Uterus (tissue), 4 donors: Measurements from ENCODE around the gene ERI3. TPM values are rescaled to one million over a fixed set of nuclear protein-coding genes. Genes with fewer than 3 reads are reported as not detected.

ENCODE experiments used
- DNase-seq, 2 donors: peaks; one replicate each; pipeline ENCODE4 v3.0.0-alpha.2; 2019 to 2020
- H3K27ac ChIP-seq, 2 donors: fragments of 200-600 bp; sonication (generic); 1 replicate in 1 of 2; 2 replicates in 1 of 2; pipeline ENCODE4 v1.5.1; 2016 to 2018
- H3K27me3 ChIP-seq, 2 donors: fragments of 200-600 bp; sonication (generic); one replicate each; pipeline ENCODE4 v1.5.1; 2018 to 2019; ENCODE audit warnings: control low read depth in 1 of 2
- H3K36me3 ChIP-seq, 2 donors: fragments of 200-600 bp; sonication (generic); one replicate each; pipeline ENCODE4 v1.5.1; 2019; ENCODE audit warnings: control low read depth in 1 of 2
- H3K4me1 ChIP-seq, 2 donors: fragments of 200-600 bp; sonication (generic); one replicate each; pipeline ENCODE4 v1.5.1; 2018 to 2019; ENCODE audit warnings: control low read depth in 1 of 2
- H3K4me3 ChIP-seq, 2 donors: fragments of 200-600 bp; sonication (generic); 1 replicate in 1 of 2; 2 replicates in 1 of 2; pipeline ENCODE4 v1.5.1; 2018 to 2019; ENCODE audit warnings: mild to moderate bottlenecking in 1 of 2
- H3K9me3 ChIP-seq, 2 donors: fragments of 200-600 bp; sonication (generic); one replicate each; pipeline ENCODE4 v1.5.1; 2019; ENCODE audit warnings: control low read depth in 1 of 2
- CTCF ChIP-seq, 4 experiments: fragments of 200-600 bp in 2 of 4; fragments of 450-650 bp in 2 of 4; sonication (generic) in 2 of 4; IDR thresholded peaks; one replicate each; pipeline ENCODE4 v1.5.1; 2016 to 2019; ENCODE audit warnings: antibody characterized with exemption in 4 of 4, mild to moderate bottlenecking in 2 of 4, moderate library complexity in 1 of 4
- POLR2A ChIP-seq, 2 donors: fragments of 450-650 bp; IDR thresholded peaks; one replicate each; pipeline ENCODE4 v1.6.1; 2016; ENCODE audit warnings: antibody characterized with exemption in 2 of 2, mild to moderate bottlenecking in 1 of 2, moderate library complexity in 1 of 2
- intact Hi-C: fragments of 100-400 bp; cut with DNase I; formaldehyde crosslinking; loops from one replicate; pipeline ENCODE4 v1.15.1; 2023; ENCODE audit warnings: low total_unique reads
- total RNA-seq, 4 donors: library from RNA; depleted of rRNA in 3 of 4; stranded (reverse); fragments of >200 nt in 3 of 4; gene quantifications; one replicate each; pipeline versions ENCODE4 v1.1.0 to v1.2.4, GENCODE V29; 2014 to 2023
- donor health status: DM: yes; HTN: yes; CAD: no.

The ERI3 gene
- total RNA-seq, 4 donors from 2014 or later: 9.5 to 58.2 (median 45.6) TPM

- H3K36me3 ChIP-seq: no peaks in the 10 kb centered on the region
- no peaks in the 10 kb centered on the region for H3K27me3 ChIP-seq
- no peaks in the 10 kb centered on the region for H3K9me3 ChIP-seq
- peaks cover 4% of the 10 kb centered on the region in 2 donors for H3K4me1 ChIP-seq
- no peak for DNase-seq
- no peak for TF ChIP-seq POLR2A (IDR thresholded peaks at IDR 0.05)
- no peak for TF ChIP-seq CTCF (IDR thresholded peaks at IDR 0.05)
- no peak overlapping the region for H3K4me3 ChIP-seq
- H3K27ac ChIP-seq: no peak overlapping the region
- intact Hi-C loops: no loop called here
Observed at GRCh38 chr1:44273560-44274350, 81.3 kb downstream of the ERI3 start.

- no peak overlapping the region for H3K4me3 ChIP-seq
- H3K27ac ChIP-seq: no peak overlapping the region
- no peaks in the 10 kb centered on the region for H3K36me3 ChIP-seq
- intact Hi-C loops: no loop called here
- no peak for DNase-seq
- no peak for TF ChIP-seq POLR2A (IDR thresholded peaks at IDR 0.05)
- no peak for TF ChIP-seq CTCF (IDR thresholded peaks at IDR 0.05)
- peaks cover 4% of the 10 kb centered on the region in 2 donors for H3K4me1 ChIP-seq
- H3K27me3 ChIP-seq: no peaks in the 10 kb centered on the region
- H3K9me3 ChIP-seq: no peaks in the 10 kb centered on the region
Observed at GRCh38 chr1:44272992-44273391, 82.1 kb downstream of the ERI3 start.

DNA sequence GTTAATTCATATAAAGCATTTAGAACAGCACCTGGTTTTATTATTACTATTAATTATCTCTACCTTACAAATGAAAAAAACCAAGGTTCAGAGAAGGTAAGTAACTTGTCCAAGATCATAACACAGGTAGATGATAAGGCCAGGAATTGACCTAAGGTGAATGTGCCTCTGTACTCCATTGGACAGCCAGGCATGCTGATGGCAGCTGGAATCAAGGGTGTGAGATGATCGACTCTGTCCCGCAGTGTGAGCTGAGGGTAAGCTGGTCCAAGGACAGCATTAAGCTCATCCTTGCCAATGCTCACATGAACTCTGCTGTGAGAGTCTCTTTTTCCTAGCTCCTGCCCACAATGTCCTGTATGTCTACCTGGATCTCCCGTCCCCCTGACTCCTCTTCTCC is 83.4 kb downstream of the ERI3 start:
- H3K4me3 ChIP-seq: no peak overlapping the region
- no peak for DNase-seq
- no peaks in the 10 kb centered on the region for H3K36me3 ChIP-seq
- H3K4me1 ChIP-seq: peaks cover 4% of the 10 kb centered on the region in 2 donors
- no peaks in the 10 kb centered on the region for H3K9me3 ChIP-seq
- no peaks in the 10 kb centered on the region for H3K27me3 ChIP-seq
- no peak for TF ChIP-seq CTCF (IDR thresholded peaks at IDR 0.05)
- TF ChIP-seq POLR2A (IDR thresholded peaks at IDR 0.05): no peak
- H3K27ac ChIP-seq: no peak overlapping the region
- intact Hi-C loops: no loop called here

DNA sequence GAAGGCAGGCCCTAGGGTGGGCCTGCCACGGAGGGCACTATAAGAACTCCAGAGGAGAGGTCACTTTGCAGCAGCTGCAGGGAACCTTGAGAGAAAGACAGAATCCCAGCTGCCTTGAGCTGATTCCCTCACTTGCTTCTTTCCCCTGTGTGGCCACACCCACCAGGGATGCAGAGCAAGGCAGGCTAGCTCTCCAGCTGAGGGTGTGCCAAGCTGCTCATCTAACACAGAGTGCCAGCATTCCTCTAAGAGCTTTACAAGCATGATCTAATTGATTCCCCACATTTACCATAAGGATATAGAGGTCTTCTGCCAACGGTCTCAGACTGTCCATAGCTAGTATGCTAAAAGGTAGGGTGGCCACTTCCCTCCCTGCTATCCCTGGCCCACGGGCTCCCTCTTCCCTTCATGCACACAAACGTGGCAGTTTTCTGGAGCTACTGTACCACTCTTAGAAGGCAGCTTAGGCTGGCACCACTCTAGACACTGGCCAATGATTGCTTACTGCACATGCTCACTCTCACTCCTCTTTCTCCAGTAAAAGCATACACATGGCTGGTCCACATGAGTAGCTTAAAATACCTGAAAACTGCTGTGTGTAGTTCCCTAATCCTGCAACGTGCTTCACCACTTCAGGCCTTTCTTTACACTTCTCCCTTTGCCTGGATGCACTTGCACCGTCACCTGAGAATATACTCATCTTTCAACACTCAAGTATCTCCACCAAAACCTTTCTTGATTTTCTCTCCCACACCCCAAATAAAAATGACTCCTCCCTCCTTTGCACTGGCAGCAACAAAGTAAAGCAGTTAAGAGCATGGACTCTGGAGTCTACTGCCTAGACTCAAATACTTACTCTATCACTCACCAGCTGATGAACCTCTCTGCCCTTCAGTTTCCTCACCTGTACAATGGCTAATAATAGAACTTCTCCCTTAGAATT is 84.1 kb downstream of the ERI3 start:
- no peak overlapping the region for H3K4me3 ChIP-seq
- H3K9me3 ChIP-seq: no peaks in the 10 kb centered on the region
- no peaks in the 10 kb centered on the region for H3K4me1 ChIP-seq
- no peak overlapping the region for H3K27ac ChIP-seq
- no peaks in the 10 kb centered on the region for H3K27me3 ChIP-seq
- DNase-seq: no peak
- TF ChIP-seq POLR2A (IDR thresholded peaks at IDR 0.05) (no peak), CTCF (IDR thresholded peaks at IDR 0.05) (no peak)
- H3K36me3 ChIP-seq: no peaks in the 10 kb centered on the region
- intact Hi-C loops: no loop called here

DNA sequence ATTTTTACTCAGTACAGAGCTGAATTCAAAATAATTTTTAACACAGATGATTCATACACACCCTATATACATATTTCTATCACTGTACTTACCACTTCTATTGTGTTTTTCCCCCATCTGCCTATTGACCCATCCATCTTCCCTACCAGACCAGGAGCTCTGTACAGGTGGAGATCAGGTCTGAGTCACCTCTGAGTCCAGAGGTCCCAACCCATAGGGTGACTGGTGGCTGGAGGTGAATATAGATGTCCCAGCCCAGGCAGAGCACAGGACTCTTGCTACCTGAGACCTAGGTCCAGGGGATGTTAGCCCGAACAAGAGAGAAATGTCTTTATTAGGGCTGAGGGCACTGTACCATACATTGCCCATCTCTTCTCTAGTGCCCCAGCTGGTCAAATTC is 87.0 kb downstream of the ERI3 start:
- Histone ChIP-seq H3K27me3 (no peaks in the 10 kb centered on the region), H3K4me1 (no peaks in the 10 kb centered on the region), H3K9me3 (no peaks in the 10 kb centered on the region), H3K36me3 (no peaks in the 10 kb centered on the region), H3K4me3 (no peak overlapping the region), H3K27ac (no peak overlapping the region)
- no peak for TF ChIP-seq POLR2A (IDR thresholded peaks at IDR 0.05)
- TF ChIP-seq CTCF (IDR thresholded peaks at IDR 0.05): no peak
- DNase-seq: no peak
- intact Hi-C loops: no loop called here
